GM18858 (cell line): Measurements from ENCODE around the gene CHAT.

Experiments
- ATAC-seq: cut with Tn5 transposase; IDR thresholded peaks from one replicate; pipeline ENCODE4 v1.9.1; 2021; ENCODE audit not compliant: unreplicated experiment

Gene CHAT

GRCh38 chr10:49611816-49612512 is 1.9 kb upstream of the CHAT start:
- no peak for ATAC-seq

DNA sequence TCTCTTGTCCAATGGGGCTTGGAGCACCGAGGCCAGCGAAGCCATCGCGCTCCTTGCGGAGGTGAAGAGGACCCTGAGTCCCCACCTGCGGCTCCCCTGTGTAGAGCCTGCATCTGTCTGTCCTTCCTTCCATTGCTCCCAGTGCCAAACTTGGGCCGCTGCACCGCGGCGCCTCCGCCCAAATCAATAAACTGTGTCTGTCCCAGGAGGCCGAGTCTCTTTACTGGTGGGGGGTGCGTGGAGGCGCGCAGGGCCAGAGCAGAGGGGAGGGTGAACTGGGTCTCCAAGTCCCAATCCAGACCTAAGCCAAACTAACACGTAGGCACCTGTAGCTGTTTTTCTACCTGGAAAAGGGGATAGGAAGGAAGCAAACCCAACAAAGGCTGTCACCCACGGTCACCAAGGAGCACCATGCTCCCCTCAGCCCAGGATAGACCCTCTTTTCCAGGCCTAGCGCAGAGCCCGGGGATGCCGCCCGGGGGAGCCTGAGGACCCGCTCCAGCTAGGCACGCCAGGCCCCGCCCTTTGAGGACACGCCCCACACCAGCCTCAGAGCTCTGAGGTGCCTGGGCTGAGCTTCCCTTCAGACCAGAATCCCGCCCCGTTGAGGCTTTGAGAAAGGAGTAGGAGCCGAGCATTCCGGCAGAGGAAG is 1.2 kb upstream of the CHAT start:
- ATAC-seq = no peak

DNA sequence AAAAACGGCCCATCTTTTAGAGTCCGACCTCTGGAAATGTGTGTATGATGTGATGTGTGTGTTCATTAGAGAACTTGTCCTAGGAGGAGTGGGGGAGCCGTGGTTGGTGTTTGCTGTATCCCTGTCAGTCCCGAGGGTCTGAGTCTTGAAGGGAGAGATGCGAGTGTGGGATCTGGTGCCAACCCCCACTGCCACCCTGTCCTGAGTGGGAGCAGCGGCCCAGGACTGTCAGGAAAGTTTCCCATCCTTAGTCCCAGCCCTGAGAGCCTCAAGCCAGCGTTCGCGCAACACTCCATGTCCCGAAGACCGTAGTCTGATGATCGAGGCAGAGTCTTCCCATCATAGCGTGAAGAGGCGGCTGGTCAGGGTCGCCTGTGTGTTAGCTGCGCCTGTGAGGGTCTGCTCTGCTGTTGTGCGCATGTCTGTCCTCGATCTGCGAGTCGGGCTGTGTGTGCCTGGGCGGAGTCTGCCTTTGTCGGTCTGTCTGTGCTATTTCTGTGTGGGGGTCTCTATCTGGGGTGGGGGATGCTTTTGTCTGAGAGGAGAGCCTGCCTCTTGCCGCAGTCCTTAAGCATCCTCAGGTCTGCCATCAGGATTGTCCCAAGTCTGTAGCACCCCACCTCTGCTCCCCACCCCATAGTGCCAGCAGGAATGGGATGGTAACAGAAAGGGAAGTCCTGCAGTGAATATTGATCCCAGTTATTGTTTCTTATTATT is 514 bp upstream of the CHAT start:
- ATAC-seq = no peak

- ATAC-seq = no peak
These were observed 683 bp downstream of the CHAT start for GRCh38 chr10:49614242-49615198.

DNA sequence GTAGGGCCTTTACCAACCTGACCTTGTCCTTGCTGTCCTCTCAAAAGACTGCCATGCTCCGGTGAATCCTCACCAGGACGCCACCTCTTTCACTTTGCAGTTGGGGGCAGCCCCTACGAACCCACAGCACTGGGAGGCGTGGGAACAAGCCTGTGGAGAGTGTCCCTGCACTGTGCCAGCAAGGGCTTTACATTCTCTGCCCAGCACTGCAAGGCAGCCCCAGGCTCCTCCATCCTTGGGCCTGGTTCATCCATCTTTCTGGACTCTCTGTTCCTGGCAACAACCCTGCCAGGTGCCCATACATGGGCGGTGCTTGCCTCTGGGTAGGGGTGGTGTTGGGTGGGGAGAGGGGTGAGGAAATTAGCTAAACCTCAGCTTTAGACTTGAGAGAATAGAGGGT is 1.4 kb downstream of the CHAT start:
- no peak for ATAC-seq

- ATAC-seq = no peak
These were observed 1.9 kb downstream of the CHAT start for GRCh38 chr10:49615721-49616120.

- ATAC-seq = no peak
These were observed 2.7 kb downstream of the CHAT start for GRCh38 chr10:49616421-49617101.

- ATAC-seq = no peak
These were observed 3.5 kb downstream of the CHAT start for GRCh38 chr10:49617121-49618020.

DNA sequence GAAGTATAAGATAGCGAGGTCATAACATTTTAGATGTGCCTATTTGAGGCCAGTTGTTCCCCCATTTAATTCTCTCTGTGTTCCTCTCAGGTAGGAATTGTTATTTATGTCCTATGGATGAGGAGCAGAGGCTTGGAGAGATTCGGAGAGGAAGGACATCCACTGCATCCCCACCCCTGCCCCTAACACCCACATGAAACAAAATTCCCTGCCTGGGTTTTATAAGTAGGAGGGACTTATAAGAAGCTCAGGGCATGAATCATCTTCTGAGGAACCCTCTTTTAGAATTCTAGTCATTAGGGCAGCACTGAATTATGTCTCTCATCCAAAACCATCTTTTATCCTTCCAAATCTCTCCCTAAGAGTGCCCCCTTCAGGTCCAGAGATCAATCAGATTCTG is 5.0 kb downstream of the CHAT start:
- ATAC-seq = no peak

- no peak for ATAC-seq
These were observed 5.8 kb downstream of the CHAT start for GRCh38 chr10:49619613-49620012.

DNA sequence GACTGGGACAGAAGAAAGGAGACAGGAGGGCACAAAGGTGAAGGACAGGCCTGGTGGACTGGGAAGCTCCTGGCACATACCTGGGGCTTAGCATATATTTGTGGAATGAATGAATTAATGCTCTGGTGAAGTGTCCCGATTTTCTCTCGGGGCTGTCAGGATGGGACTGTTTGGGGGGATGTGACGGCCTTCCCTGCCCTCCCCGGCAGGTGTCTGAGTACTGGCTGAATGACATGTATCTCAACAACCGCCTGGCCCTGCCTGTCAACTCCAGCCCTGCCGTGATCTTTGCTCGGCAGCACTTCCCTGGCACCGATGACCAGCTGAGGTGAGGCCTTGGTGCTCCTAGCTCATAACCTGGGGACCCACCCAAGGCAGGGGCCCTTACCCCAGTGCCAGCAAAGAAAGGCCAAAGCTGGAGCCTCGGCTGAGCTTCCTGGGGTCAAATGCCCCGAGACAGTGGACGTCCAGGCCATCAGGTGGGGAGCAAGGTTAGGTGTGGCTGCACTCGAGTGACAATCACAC is 6.5 kb downstream of the CHAT start:
- no peak for ATAC-seq

- ATAC-seq = no peak
These were observed 7.1 kb downstream of the CHAT start for GRCh38 chr10:49620841-49621378.

DNA sequence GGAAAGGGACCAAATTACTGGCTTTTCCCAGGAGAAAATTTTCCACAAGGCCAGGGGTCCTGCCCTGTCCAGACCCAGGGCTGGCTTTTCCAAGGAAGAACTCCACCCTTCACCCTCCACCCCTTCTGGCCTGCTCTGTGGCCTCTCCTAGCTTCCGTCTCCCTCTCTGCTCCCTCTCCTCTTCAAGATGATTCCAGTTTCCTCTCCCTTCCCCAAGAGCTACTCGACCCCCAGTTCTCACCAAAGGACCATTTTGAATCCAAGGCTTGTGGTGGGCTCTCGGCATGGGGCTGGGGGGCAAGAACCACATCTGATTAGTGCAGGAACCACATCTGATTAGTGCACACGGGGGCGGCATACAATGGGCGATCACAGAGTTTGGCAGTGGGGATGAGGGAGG is 7.7 kb downstream of the CHAT start:
- ATAC-seq = no peak

DNA sequence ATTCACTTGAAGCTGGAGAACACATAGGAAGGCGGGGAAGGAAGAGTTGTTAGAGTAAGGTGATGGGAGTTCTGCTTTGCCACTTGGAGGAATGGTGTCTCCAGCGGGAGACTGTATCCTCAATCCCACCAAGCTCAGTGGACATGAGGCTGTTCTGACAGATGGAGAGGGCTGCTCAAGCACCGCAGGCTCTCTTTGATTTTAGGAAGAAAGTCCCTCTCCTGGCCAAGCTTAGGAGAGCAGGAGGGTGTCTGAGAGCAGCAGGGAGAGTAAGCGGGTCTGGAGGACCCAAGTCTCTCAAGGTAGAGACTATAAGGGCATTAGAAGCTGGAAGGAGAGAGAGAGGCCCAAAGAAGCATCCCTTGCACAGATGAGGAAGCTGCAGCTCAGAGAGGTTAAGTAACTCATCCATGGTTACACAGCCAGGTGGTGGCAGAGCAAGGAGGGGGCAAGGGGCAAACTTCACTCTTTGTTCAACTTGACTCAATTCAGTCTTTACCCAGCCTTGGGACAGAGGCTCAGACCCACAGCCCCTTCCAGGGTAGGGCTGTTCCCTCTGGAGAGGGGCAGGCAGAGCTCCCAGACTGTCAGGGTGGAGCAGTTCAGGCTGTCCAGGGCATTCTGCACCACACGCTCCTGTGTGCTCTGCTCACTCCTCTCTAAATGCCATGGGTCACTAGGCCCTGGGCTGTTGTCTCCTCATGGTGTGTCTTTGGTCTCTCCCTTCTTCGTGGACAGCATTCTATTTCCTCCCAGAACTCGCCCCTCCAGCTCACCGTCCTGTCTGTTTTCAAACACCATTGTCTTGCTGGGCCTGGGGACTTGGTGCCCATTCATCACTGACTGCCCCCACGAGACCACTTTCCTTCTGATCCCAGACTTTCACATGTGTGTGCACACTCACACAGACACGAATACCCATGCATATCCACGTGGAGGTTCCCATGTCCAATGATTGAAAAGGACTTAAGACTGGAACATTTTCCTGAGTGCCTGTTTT is 8.9 kb downstream of the CHAT start:
- no peak for ATAC-seq

GRCh38 chr10:49624629-49625028 is 10.8 kb downstream of the CHAT start:
- no peak for ATAC-seq

DNA sequence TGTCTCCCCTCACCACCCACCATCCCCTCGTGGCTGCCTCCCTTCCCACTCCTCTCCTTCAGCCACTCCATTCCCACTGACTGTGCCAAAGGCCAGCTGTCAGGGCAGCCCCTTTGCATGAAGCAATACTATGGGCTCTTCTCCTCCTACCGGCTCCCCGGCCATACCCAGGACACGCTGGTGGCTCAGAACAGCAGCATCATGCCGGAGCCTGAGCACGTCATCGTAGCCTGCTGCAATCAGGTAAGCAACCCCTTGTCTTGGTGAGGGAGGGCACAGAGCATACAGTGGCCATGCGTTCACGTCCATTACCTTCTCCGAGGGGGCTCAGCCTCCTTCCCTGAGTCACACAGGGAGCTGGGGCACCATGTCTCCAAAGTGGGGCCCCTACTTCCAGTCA is 11.6 kb downstream of the CHAT start:
- ATAC-seq = no peak

DNA sequence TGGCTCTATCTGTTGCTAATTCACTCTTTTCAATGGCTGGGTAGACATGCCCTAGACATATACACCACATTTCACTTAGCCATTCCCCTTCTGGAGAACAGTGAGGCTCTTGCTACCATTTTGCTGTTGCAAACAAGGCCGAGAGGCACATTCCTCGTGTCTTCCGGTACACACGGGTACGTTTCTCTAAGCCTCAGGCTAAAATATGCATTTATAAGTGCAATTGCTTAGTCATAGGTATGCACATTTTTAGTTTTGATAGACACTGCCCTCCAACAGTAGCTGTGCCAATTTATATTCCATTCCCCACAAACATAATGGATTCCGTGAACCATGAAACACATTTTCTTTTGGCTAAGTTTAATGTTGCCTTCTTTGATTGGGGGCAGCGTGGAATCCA is 13.2 kb downstream of the CHAT start:
- ATAC-seq = no peak
